ENCODE data around the gene ME3. TPM values are rescaled to one million over a fixed set of nuclear protein-coding genes. Genes with fewer than 3 reads are reported as not detected.

The ME3 gene
- total RNA-seq, 1 donor from 2014 or later: 49.6 TPM

DNA sequence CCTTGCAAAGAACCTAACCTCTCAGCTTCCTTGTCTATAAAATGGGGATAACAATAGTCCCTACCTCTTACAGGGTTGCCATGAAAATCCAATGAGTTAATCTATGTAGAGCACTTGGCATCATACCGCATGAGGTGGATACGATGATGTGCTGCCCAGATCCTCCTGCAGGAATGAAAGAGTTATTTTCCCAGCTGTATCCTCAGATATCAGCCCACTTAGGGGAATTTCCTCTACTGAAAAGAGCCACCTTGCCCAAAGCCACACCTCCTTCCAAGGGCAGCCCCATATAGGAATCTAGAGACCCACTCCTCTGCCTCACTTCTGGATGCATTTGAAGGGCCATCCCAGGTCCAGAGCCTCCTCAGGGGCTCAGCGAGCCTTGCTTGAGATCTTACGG is 169.3 kb downstream of the ME3 start:
- H3K9ac ChIP-seq: no peak overlapping the region
- no peaks in the 10 kb centered on the region for H3K79me2 ChIP-seq (ENCODE audit: low read depth)
- H3K9me3 ChIP-seq (ENCODE audit: low read depth): no peaks in the 10 kb centered on the region
- H3K4me1 Mint-ChIP-seq: peaks cover 6% of the 10 kb centered on the region
- no peak overlapping the region for H3K27ac Mint-ChIP-seq
- peaks cover 5% of the 10 kb centered on the region for H3K27me3 Mint-ChIP-seq (ENCODE audit: insufficient read depth, low read depth)
- no peaks in the 10 kb centered on the region for H3F3A ChIP-seq (ENCODE audit: low read depth)
- H2AFZ ChIP-seq (replicated peaks): no peak overlapping the region
- H3K9me3 Mint-ChIP-seq: no peaks in the 10 kb centered on the region
- no peak overlapping the region for H3K4me3 ChIP-seq
- no peaks in the 10 kb centered on the region for H4K20me1 ChIP-seq (ENCODE audit: low read depth)
- no peak overlapping the region for H3K4me2 ChIP-seq
- no peaks in the 10 kb centered on the region for H3K36me3 ChIP-seq
- no peak for DNase-seq (ENCODE audit: low spot score)
- TF ChIP-seq EZH2phosphoT487 (IDR thresholded peaks at IDR 0.05) (no peak), EZH2 (IDR thresholded peaks at IDR 0.05) (no peak)
- TF ChIP-seq, protein P1, sequence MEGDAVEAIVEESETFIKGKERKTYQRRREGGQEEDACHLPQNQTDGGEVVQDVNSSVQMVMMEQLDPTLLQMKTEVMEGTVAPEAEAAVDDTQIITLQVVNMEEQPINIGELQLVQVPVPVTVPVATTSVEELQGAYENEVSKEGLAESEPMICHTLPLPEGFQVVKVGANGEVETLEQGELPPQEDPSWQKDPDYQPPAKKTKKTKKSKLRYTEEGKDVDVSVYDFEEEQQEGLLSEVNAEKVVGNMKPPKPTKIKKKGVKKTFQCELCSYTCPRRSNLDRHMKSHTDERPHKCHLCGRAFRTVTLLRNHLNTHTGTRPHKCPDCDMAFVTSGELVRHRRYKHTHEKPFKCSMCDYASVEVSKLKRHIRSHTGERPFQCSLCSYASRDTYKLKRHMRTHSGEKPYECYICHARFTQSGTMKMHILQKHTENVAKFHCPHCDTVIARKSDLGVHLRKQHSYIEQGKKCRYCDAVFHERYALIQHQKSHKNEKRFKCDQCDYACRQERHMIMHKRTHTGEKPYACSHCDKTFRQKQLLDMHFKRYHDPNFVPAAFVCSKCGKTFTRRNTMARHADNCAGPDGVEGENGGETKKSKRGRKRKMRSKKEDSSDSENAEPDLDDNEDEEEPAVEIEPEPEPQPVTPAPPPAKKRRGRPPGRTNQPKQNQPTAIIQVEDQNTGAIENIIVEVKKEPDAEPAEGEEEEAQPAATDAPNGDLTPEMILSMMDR (IDR thresholded peaks at IDR 0.05): no peak
- no peaks in the 10 kb centered on the region for H3K27me3 ChIP-seq
- H3K4me3 Mint-ChIP-seq: no peak overlapping the region
- peaks cover 10% of the 10 kb centered on the region for H3K4me1 ChIP-seq
- H3K27ac ChIP-seq: no peak overlapping the region
- H3K36me3 Mint-ChIP-seq: no peaks in the 10 kb centered on the region

DNA sequence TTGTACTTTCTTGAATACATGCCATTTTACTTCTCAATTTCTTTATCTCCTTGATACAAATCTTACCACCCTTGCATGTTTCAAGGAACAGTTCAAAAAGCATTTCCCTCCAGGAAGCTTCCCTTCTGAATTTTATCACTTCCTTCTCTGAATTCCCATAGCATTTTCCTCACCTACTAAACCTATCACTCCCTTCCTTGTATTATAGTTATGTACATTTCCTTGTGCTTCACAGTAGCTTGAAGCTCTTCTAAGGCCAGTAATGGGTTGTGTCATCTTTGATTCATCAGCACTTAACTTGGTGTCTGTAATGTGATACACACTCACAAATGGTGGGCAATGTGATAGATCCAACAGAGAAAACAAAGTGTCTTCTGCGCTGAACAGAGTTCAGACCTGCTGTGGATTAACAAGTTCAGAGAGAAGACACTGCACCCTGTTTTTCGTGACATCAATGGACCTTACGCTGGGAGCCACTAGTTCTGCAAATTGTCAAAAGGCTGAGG is 170.2 kb downstream of the ME3 start:
- H3K27me3 Mint-ChIP-seq (ENCODE audit: insufficient read depth, low read depth): peaks cover 5% of the 10 kb centered on the region
- no peak overlapping the region for H3K4me2 ChIP-seq
- no peaks in the 10 kb centered on the region for H3K36me3 ChIP-seq
- peaks cover 10% of the 10 kb centered on the region for H3K4me1 ChIP-seq
- no peak overlapping the region for H3K9ac ChIP-seq
- no peak overlapping the region for H3K4me3 Mint-ChIP-seq
- no peak overlapping the region for H3K27ac Mint-ChIP-seq
- H3K4me1 Mint-ChIP-seq: peaks cover 6% of the 10 kb centered on the region
- no peaks in the 10 kb centered on the region for H3K79me2 ChIP-seq (ENCODE audit: low read depth)
- no peak overlapping the region for H3K4me3 ChIP-seq
- no peak overlapping the region for H2AFZ ChIP-seq (replicated peaks)
- H3K9me3 ChIP-seq (ENCODE audit: low read depth): no peaks in the 10 kb centered on the region
- H4K20me1 ChIP-seq (ENCODE audit: low read depth): no peaks in the 10 kb centered on the region
- H3K9me3 Mint-ChIP-seq: no peaks in the 10 kb centered on the region
- no peak for DNase-seq (ENCODE audit: low spot score)
- H3K36me3 Mint-ChIP-seq: no peaks in the 10 kb centered on the region
- no peaks in the 10 kb centered on the region for H3K27me3 ChIP-seq
- TF ChIP-seq, protein P1 (IDR thresholded peaks at IDR 0.05): no peak
- TF ChIP-seq EZH2phosphoT487 (IDR thresholded peaks at IDR 0.05) (no peak), EZH2 (IDR thresholded peaks at IDR 0.05) (no peak)
- H3K27ac ChIP-seq: no peak overlapping the region
- no peaks in the 10 kb centered on the region for H3F3A ChIP-seq (ENCODE audit: low read depth)

DNA sequence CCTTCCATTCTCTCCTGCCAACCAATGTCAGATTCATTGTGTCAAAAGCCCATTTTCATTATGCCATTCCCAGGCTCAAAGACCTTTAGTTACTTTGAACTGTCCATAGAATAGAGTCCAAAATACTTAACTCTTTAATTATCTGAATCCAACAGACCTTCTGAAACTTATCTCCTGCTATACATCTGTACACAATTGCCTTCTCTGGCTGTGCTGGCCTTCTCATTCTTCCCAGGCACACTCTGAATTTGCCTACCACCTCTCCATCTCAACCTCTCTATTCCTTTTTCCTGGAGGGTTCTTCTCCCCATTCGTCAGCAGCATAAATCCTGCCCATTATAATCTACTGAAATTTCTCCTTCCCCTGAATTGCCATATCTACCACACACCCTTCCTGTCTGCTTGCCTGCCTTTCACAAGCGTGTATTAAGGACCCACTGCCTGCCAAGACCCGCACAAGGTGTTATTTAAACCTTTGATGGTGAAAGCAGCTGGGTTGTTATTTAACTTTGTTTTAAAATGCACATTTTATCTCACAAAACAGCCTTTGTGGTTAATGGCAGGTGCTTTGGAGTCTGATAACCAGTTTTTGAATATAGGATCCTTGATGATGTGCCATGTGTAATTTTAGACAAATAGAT is 171.8 kb downstream of the ME3 start:
- no peaks in the 10 kb centered on the region for H3K27me3 ChIP-seq
- no peak for DNase-seq (ENCODE audit: low spot score)
- no peak overlapping the region for H3K4me3 Mint-ChIP-seq

More for the DNA sequence above, 171.8 kb downstream of the ME3 start:
- Histone ChIP-seq H3K27ac (no peak overlapping the region), H3F3A (ENCODE audit: low read depth) (peaks cover 1% of the 10 kb centered on the region), H3K36me3 (no peaks in the 10 kb centered on the region), H3K79me2 (ENCODE audit: low read depth) (no peaks in the 10 kb centered on the region), H3K9me3 (ENCODE audit: low read depth) (no peaks in the 10 kb centered on the region), H4K20me1 (ENCODE audit: low read depth) (no peaks in the 10 kb centered on the region), H3K4me2 (no peak overlapping the region), H3K4me3 (no peak overlapping the region), H2AFZ (replicated peaks) (no peak overlapping the region), H3K9ac (no peak overlapping the region), H3K4me1 (peaks cover 18% of the 10 kb centered on the region)
- Mint-ChIP-seq H3K9me3 (no peaks in the 10 kb centered on the region), H3K27me3 (ENCODE audit: insufficient read depth, low read depth) (peaks cover 5% of the 10 kb centered on the region), H3K36me3 (no peaks in the 10 kb centered on the region), H3K27ac (no peak overlapping the region), H3K4me1 (peaks cover 9% of the 10 kb centered on the region)
- no peak for TF ChIP-seq EZH2 (IDR thresholded peaks at IDR 0.05)
- TF ChIP-seq, protein P1 (IDR thresholded peaks at IDR 0.05): no peak
- TF ChIP-seq EZH2phosphoT487 (IDR thresholded peaks at IDR 0.05): no peak

All from neural progenitor cell (in vitro differentiated cells).